Endometrium (tissue), 2 donors: ENCODE measurements around the gene MXD4.

Experiments used
- FAIRE-seq: peaks from 2 replicates; lab custom pipeline; 2012; peaks lifted over from hg19 to GRCh38; lab: Jason Lieb, UNC
- donor health status: control.
- donor health status: control.

The MXD4 gene

GRCh38 chr4:2261853-2262144 lies at the start of gene MXD4:
Gene MXD4, minus strand, starts transcription at chr4:2262109. Its CDS starts 129 bp downstream, at chr4:2261980.
- FAIRE-seq: no peak

- FAIRE-seq: no peak
These were observed 45.0 kb upstream of the MXD4 start for GRCh38 chr4:2306773-2307410.

- no peak for FAIRE-seq
These were observed 44.0 kb upstream of the MXD4 start for GRCh38 chr4:2305766-2306501.

- FAIRE-seq: no peak
These were observed 43.1 kb upstream of the MXD4 start for GRCh38 chr4:2304877-2305561.

- FAIRE-seq: no peak
These were observed 42.5 kb upstream of the MXD4 start for GRCh38 chr4:2304321-2304876.

GRCh38 chr4:2303686-2304320 lies 41.9 kb upstream of the MXD4 start:
- FAIRE-seq: no peak

GRCh38 chr4:2303121-2303685 lies 41.3 kb upstream of the MXD4 start:
- FAIRE-seq: no peak

- no peak for FAIRE-seq
These were observed 40.6 kb upstream of the MXD4 start for GRCh38 chr4:2302387-2303119.

GRCh38 chr4:2301806-2302205 lies 39.9 kb upstream of the MXD4 start:
- FAIRE-seq: no peak

GRCh38 chr4:2301225-2301642 lies 39.3 kb upstream of the MXD4 start:
- no peak for FAIRE-seq

GRCh38 chr4:2300431-2301224 lies 38.7 kb upstream of the MXD4 start:
- FAIRE-seq: no peak

GRCh38 chr4:2299794-2300193 lies 37.9 kb upstream of the MXD4 start:
- FAIRE-seq: no peak

GRCh38 chr4:2298532-2298991 lies 36.7 kb upstream of the MXD4 start:
- no peak for FAIRE-seq

- FAIRE-seq: no peak
These were observed 36.0 kb upstream of the MXD4 start for GRCh38 chr4:2297606-2298531.

GRCh38 chr4:2296631-2297601 lies 35.0 kb upstream of the MXD4 start:
- no peak for FAIRE-seq

- no peak for FAIRE-seq
These were observed 34.1 kb upstream of the MXD4 start for GRCh38 chr4:2295900-2296442.

GRCh38 chr4:2295500-2295899 lies 33.6 kb upstream of the MXD4 start:
- no peak for FAIRE-seq

- no peak for FAIRE-seq
These were observed 30.8 kb upstream of the MXD4 start for GRCh38 chr4:2292646-2293108.
